Measurements from ENCODE around the gene EEFSEC. TPM values are rescaled to one million over a fixed set of nuclear protein-coding genes. Genes with fewer than 3 reads are reported as not detected.

The EEFSEC gene
- total RNA-seq, 1 donor from 2014 or later: 12.6 TPM

GRCh38 chr3:128344052-128344735, 190.9 kb downstream of the EEFSEC start:
- H3K4me3 ChIP-seq (ENCODE audit: low read depth, low read length): no peak overlapping the region
- no peaks in the 10 kb centered on the region for H3K27me3 ChIP-seq (ENCODE audit: control insufficient read depth, insufficient read depth, low read length)
- H3K36me3 ChIP-seq (ENCODE audit: control insufficient read depth, insufficient read depth, low read length): no peaks in the 10 kb centered on the region
- no peak for TF ChIP-seq CTCF (IDR thresholded peaks at IDR 0.05; ENCODE audit: insufficient read depth, low read length, poor library complexity, severe bottlenecking)
- DNase-seq (ENCODE audit: low read depth): no peak

GRCh38 chr3:128345196-128345595, 191.9 kb downstream of the EEFSEC start:
- Histone ChIP-seq H3K36me3 (ENCODE audit: control insufficient read depth, insufficient read depth, low read length) (no peaks in the 10 kb centered on the region), H3K27me3 (ENCODE audit: control insufficient read depth, insufficient read depth, low read length) (no peaks in the 10 kb centered on the region), H3K4me3 (ENCODE audit: low read depth, low read length) (no peak overlapping the region)
- no peak for DNase-seq (ENCODE audit: low read depth)
- no peak for TF ChIP-seq CTCF (IDR thresholded peaks at IDR 0.05; ENCODE audit: insufficient read depth, low read length, poor library complexity, severe bottlenecking)

- Histone ChIP-seq H3K27me3 (ENCODE audit: control insufficient read depth, insufficient read depth, low read length) (no peaks in the 10 kb centered on the region), H3K36me3 (ENCODE audit: control insufficient read depth, insufficient read depth, low read length) (no peaks in the 10 kb centered on the region), H3K4me3 (ENCODE audit: low read depth, low read length) (no peak overlapping the region)
- no peak for TF ChIP-seq CTCF (IDR thresholded peaks at IDR 0.05; ENCODE audit: insufficient read depth, low read length, poor library complexity, severe bottlenecking)
- DNase-seq (ENCODE audit: low read depth): no peak
Measured at GRCh38 chr3:128346562-128346961, 193.3 kb downstream of the EEFSEC start.

- TF ChIP-seq CTCF (IDR thresholded peaks at IDR 0.05; ENCODE audit: insufficient read depth, low read length, poor library complexity, severe bottlenecking): no peak
- Histone ChIP-seq H3K4me3 (ENCODE audit: low read depth, low read length) (no peak overlapping the region), H3K36me3 (ENCODE audit: control insufficient read depth, insufficient read depth, low read length) (no peaks in the 10 kb centered on the region), H3K27me3 (ENCODE audit: control insufficient read depth, insufficient read depth, low read length) (no peaks in the 10 kb centered on the region)
- no peak for DNase-seq (ENCODE audit: low read depth)
Measured at GRCh38 chr3:128347282-128347681, 194.0 kb downstream of the EEFSEC start.

GRCh38 chr3:128348075-128348474, 194.8 kb downstream of the EEFSEC start:
- no peaks in the 10 kb centered on the region for H3K27me3 ChIP-seq (ENCODE audit: control insufficient read depth, insufficient read depth, low read length)
- H3K4me3 ChIP-seq (ENCODE audit: low read depth, low read length): no peak overlapping the region
- DNase-seq (ENCODE audit: low read depth): no peak
- H3K36me3 ChIP-seq (ENCODE audit: control insufficient read depth, insufficient read depth, low read length): no peaks in the 10 kb centered on the region
- no peak for TF ChIP-seq CTCF (IDR thresholded peaks at IDR 0.05; ENCODE audit: insufficient read depth, low read length, poor library complexity, severe bottlenecking)
